B cell (primary cell): ENCODE results near the gene FTCD. TPM values are rescaled to one million over a fixed set of nuclear protein-coding genes. Genes with fewer than 3 reads are reported as not detected.

Source experiments
- ATAC-seq: fragments of 200-7000 bp; cut with Tn5 transposase; one replicate; pipeline ENCODE4 v1.10.0; 2021; ENCODE audit warnings: low read depth, mild to moderate bottlenecking, moderate number of reproducible peaks, moderate library complexity
- CTCF ChIA-PET: fragments of 350-600 bp; sonication (Branson Sonifier 250); formaldehyde crosslinking; loops from one replicate; lab custom pipeline; 2021; ENCODE audit warnings: antibody characterized with exemption, inconsistent platforms; lab: Charles Lee
- POLR2A ChIA-PET: fragments of 350-600 bp; sonication (Branson Sonifier 250); formaldehyde crosslinking; loops from one replicate; lab custom pipeline; 2021; ENCODE audit warnings: antibody characterized with exemption; lab: Charles Lee
- DNase-seq: peaks from one replicate; pipeline ENCODE4 v3.0.0; 2013
- H2AFZ ChIP-seq: 2 replicates; pipeline ENCODE4 v1.6.1; 2012; ENCODE audit warnings: mild to moderate bottlenecking, low read depth, low read length; ENCODE audit not compliant: insufficient read depth, poor library complexity, severe bottlenecking
- H3K27ac ChIP-seq, 2 donors: 1 replicate in 1 of 2; 2 replicates in 1 of 2; pipeline ENCODE4 v1.5.1; 2012 to 2013; ENCODE audit warnings: low read length in 2 of 2, mild to moderate bottlenecking in 2 of 2, moderate library complexity in 1 of 2
- H3K27me3 ChIP-seq, 4 experiments: fragments of 200-600 bp in 1 of 4; sonication (generic) in 1 of 4; replicated peaks in 1 of 4; 1 replicate in 2 of 4; 2 replicates in 2 of 4; pipeline versions ENCODE4 v1.6.1 to v1.7.0; 2013 to 2016; ENCODE audit warnings: low read length in 3 of 4, mild to moderate bottlenecking in 2 of 4, mixed read lengths in 1 of 4, moderate library complexity in 1 of 4; ENCODE audit not compliant: insufficient read depth in 4 of 4, control insufficient read depth in 3 of 4; ENCODE audit errors: control extremely low read depth in 1 of 4
- H3K36me3 ChIP-seq, 2 experiments: replicated peaks in 1 of 2; 1 replicate in 1 of 2; 2 replicates in 1 of 2; pipeline versions ENCODE4 v1.6.1 to v1.7.1; 2013; ENCODE audit warnings: low read length in 1 of 2; ENCODE audit not compliant: insufficient read depth in 2 of 2, control insufficient read depth in 1 of 2; ENCODE audit errors: control extremely low read depth in 1 of 2, extremely low read depth in 1 of 2
- H3K4me1 ChIP-seq, 2 donors: fragments of 200-600 bp in 1 of 2; sonication (generic) in 1 of 2; 1 replicate in 1 of 2; 2 replicates in 1 of 2; pipeline versions ENCODE4 v1.5.1 to v1.6.1; 2013 to 2017; ENCODE audit warnings: low read length in 2 of 2; ENCODE audit not compliant: control insufficient read depth in 2 of 2, insufficient read depth in 2 of 2
- H3K4me2 ChIP-seq: replicated peaks from 2 replicates; pipeline ENCODE3; 2012; ENCODE audit warnings: mild to moderate bottlenecking, low read depth, low read length; ENCODE audit not compliant: poor library complexity, severe bottlenecking
- H3K4me3 ChIP-seq, 5 experiments: fragments of 200-600 bp in 1 of 5; sonication (generic) in 1 of 5; 1 replicate in 3 of 5; 2 replicates in 2 of 5; pipeline versions ENCODE4 v1.5.1 to v1.7.0; 2011 to 2016; ENCODE audit warnings: low read length in 4 of 5, mild to moderate bottlenecking in 4 of 5, low read depth in 2 of 5, control low read depth in 1 of 5, moderate library complexity in 1 of 5; ENCODE audit not compliant: insufficient read depth in 1 of 5; ENCODE audit errors: control extremely low read depth in 1 of 5, extremely low read depth in 1 of 5
- H3K79me2 ChIP-seq: fragments of 200-600 bp; sonication (generic); one replicate; pipeline ENCODE4 v1.6.0; 2016; ENCODE audit warnings: low read length; ENCODE audit not compliant: control insufficient read depth, insufficient read depth
- H3K9ac ChIP-seq: fragments of 200-600 bp; sonication (generic); 2 replicates; pipeline ENCODE4 v1.6.1; 2017; ENCODE audit warnings: mild to moderate bottlenecking, low read length, moderate library complexity
- H3K9me3 ChIP-seq, 3 donors: one replicate each; pipeline versions ENCODE4 v1.6.1 to v1.7.1; 2013; ENCODE audit warnings: low read length in 2 of 3; ENCODE audit not compliant: control insufficient read depth in 2 of 3, insufficient read depth in 1 of 3; ENCODE audit errors: control extremely low read depth in 1 of 3
- H4K20me1 ChIP-seq: 2 replicates; pipeline ENCODE4 v1.6.0; 2012; ENCODE audit warnings: mild to moderate bottlenecking, low read length; ENCODE audit not compliant: insufficient read depth, control insufficient read depth, poor library complexity, severe bottlenecking
- H3K27ac Mint-ChIP-seq: one replicate; pipeline ENCODE4 v1.8.0; 2021; ENCODE audit warnings: mixed read lengths
- H3K27me3 Mint-ChIP-seq: one replicate; pipeline ENCODE4 v1.8.0; 2021; ENCODE audit warnings: mixed read lengths
- H3K4me1 Mint-ChIP-seq: one replicate; pipeline ENCODE4 v1.8.0; 2021; ENCODE audit warnings: mixed read lengths
- H3K4me3 Mint-ChIP-seq: one replicate; pipeline ENCODE4 v1.8.0; 2021; ENCODE audit warnings: mixed read lengths
- H3K9me3 Mint-ChIP-seq: one replicate; pipeline ENCODE4 v1.8.0; 2022; ENCODE audit warnings: mixed read lengths; ENCODE audit not compliant: insufficient read depth
- CTCF ChIP-seq: fragments of 200-600 bp; IDR thresholded peaks from one replicate; pipeline ENCODE4 v1.8.0; 2022; ENCODE audit warnings: antibody characterized with exemption, mild to moderate bottlenecking
- EZH2 ChIP-seq: IDR thresholded peaks from 2 replicates; pipeline ENCODE4 v1.6.1; 2012; ENCODE audit warnings: borderline replicate concordance, low read depth, mild to moderate bottlenecking, moderate library complexity, low read length; ENCODE audit not compliant: insufficient read depth, poor library complexity, severe bottlenecking
- WGBS: methylation state at CpG from one replicate; pipeline ENCODE4 v1.1.5; 2013; ENCODE audit warnings: missing lambda C conversion rate; ENCODE audit not compliant: insufficient coverage; 5-methylcytosine and 5-hydroxymethylcytosine counted together
- intact Hi-C: fragments of 100-400 bp; cut with micrococcal nuclease; formaldehyde crosslinking; loops from one replicate; pipeline ENCODE4 v1.10.0; 2022
- polyA minus RNA-seq: library from RNA; depleted of rRNA, polyadenylated mRNA; stranded (reverse); fragments of >200 nt; gene quantifications from 2 replicates; pipeline ENCODE4 v1.2.3, GENCODE V29; 2012
- polyA plus RNA-seq: library from polyadenylated mRNA; depleted of rRNA; stranded (reverse); fragments of >200 nt; gene quantifications from 2 replicates; pipeline ENCODE4 v1.2.3, GENCODE V29; 2012
- total RNA-seq, 2 donors: library from RNA; stranded (reverse); fragments of 120-200 nt in 1 of 2; gene quantifications; 1 replicate in 1 of 2; 2 replicates in 1 of 2; pipeline versions ENCODE4 v1.2.3 to v1.2.4, GENCODE V29; 2013 to 2022

The FTCD gene
- total RNA-seq (0.39 and 1.4 TPM in 2 replicates), polyA plus RNA-seq (0.22 and 1.1 TPM in 2 replicates), polyA minus RNA-seq (not detected in 2 replicates)
- total RNA-seq (2013), result 0.09 TPM

GRCh38 chr21:46155514-46156377 is at the start of gene FTCD:
TSS of gene FTCD (minus strand) at chr21:46155579. CDS start at chr21:46155523, 56 bp downstream.
- H3K9me3 Mint-ChIP-seq, result no peaks in the 10 kb centered on the region
- ChIA-PET POLR2A (no interaction called here), CTCF (no interaction called here)
- H3K4me1 Mint-ChIP-seq, result no peaks in the 10 kb centered on the region
- DNase-seq, result no peak
- Histone ChIP-seq H4K20me1 (no peaks in the 10 kb centered on the region), H3K36me3 (no peaks in the 10 kb centered on the region), H3K9me3 (no peaks in the 10 kb centered on the region), H3K9ac (no peak within 1 kb of the TSS), H3K4me3 (no peak within 1 kb of the TSS), H2AFZ (no peak within 1 kb of the TSS), H3K27ac (no peak within 1 kb of the TSS), H3K27me3 (no peaks in the 10 kb centered on the region), H3K4me2 (no peak within 1 kb of the TSS), H3K4me1 (peaks cover 0 to 5% of the 10 kb centered on the region in 2 donors), H3K79me2 (no peaks in the 10 kb centered on the region)
- TF ChIP-seq CTCF (no peak), EZH2 (no peak)
- WGBS, result 93% methylated on average over 34 of the region's 34 CpGs
- H3K27me3 Mint-ChIP-seq, result no peaks in the 10 kb centered on the region
- intact Hi-C loops, result no loop called here
- H3K4me3 Mint-ChIP-seq, result no peak within 1 kb of the TSS
- ATAC-seq, result no peak
- no peak within 1 kb of the TSS for H3K27ac Mint-ChIP-seq

GRCh38 chr21:46205166-46205565 is 49.8 kb upstream of the FTCD start:
- no peak overlapping the region for H3K4me2 ChIP-seq
- H3K9me3 ChIP-seq, result no peaks in the 10 kb centered on the region
- no peak overlapping the region for H3K4me3 ChIP-seq
- DNase-seq (no peak), ATAC-seq (no peak)
- Mint-ChIP-seq H3K27me3 (no peaks in the 10 kb centered on the region), H3K27ac (no peak overlapping the region), H3K9me3 (no peaks in the 10 kb centered on the region), H3K4me1 (no peaks in the 10 kb centered on the region), H3K4me3 (no peak overlapping the region)
- peaks cover 1 to 3% of the 10 kb centered on the region in 2 experiments for H3K36me3 ChIP-seq
- intact Hi-C loops, result no loop called here
- H2AFZ ChIP-seq, result no peak overlapping the region
- CTCF ChIA-PET, result no interaction called here
- POLR2A ChIA-PET, result no interaction called here
- no peaks in the 10 kb centered on the region for H3K27me3 ChIP-seq
- no peaks in the 10 kb centered on the region for H3K4me1 ChIP-seq
- no peaks in the 10 kb centered on the region for H3K79me2 ChIP-seq
- H4K20me1 ChIP-seq, result no peaks in the 10 kb centered on the region
- no peak overlapping the region for H3K9ac ChIP-seq
- TF ChIP-seq CTCF (no peak), EZH2 (no peak)
- H3K27ac ChIP-seq, result no peak overlapping the region
- WGBS, result 93% methylated on average over 16 of the region's 18 CpGs
